Activated T-cell treated with anti-CD3 and anti-CD28 coated beads, Interleukin-2, amount 50 U/mL, for 72 hours (primary cell): ENCODE results near the gene DTNA. TPM values are rescaled to one million over a fixed set of nuclear protein-coding genes. Genes with fewer than 3 reads are reported as not detected.
"Not testable (repeated sequence)": the region's sequence is repeated elsewhere in the genome, so short reads cannot be mapped to it uniquely, and the experiment has no call there.

Experiments used
- ATAC-seq, 2 donors: fragments of 150-1000 bp; cut with Tn5 transposase; replicated peaks in 1 of 2; 2 replicates each; pipeline ENCODE4 v1.10.0; 2021; ENCODE audit warnings: moderate library complexity in 2 of 2, mild to moderate bottlenecking in 1 of 2
- DNase-seq, 2 donors: peaks; one replicate each; pipeline ENCODE4 v3.0.0; 2021 to 2022; ENCODE audit warnings: mixed read lengths in 1 of 2
- H3K27ac Mint-ChIP-seq: one replicate; pipeline ENCODE4 v1.8.0; 2022; ENCODE audit warnings: mild to moderate bottlenecking, moderate library complexity, mixed read lengths
- H3K27me3 Mint-ChIP-seq: one replicate; pipeline ENCODE4 v1.8.0; 2022; ENCODE audit warnings: low read depth, mixed read lengths
- H3K36me3 Mint-ChIP-seq, 2 donors: one replicate each; pipeline ENCODE4 v1.8.0; 2022; ENCODE audit warnings: mixed read lengths in 2 of 2, mild to moderate bottlenecking in 1 of 2; ENCODE audit not compliant: insufficient read depth in 2 of 2
- H3K4me1 Mint-ChIP-seq: one replicate; pipeline ENCODE4 v1.8.0; 2022; ENCODE audit warnings: low read depth, mixed read lengths
- H3K4me3 Mint-ChIP-seq, 2 donors: one replicate each; pipeline ENCODE4 v1.8.0; 2022; ENCODE audit warnings: mild to moderate bottlenecking in 2 of 2, mixed read lengths in 2 of 2, moderate library complexity in 2 of 2
- H3K9me3 Mint-ChIP-seq, 2 donors: one replicate each; pipeline ENCODE4 v1.8.0; 2022; ENCODE audit warnings: mixed read lengths in 2 of 2
- total RNA-seq, 2 donors: library from RNA; stranded (reverse); gene quantifications; one replicate each; pipeline ENCODE4 v1.2.3, GENCODE V29; 2022

The DTNA gene
- total RNA-seq, 2 donors from 2014 or later, result 0.56 to 0.84 TPM

GRCh38 chr18:34886177-34886576, 176.1 kb downstream of the DTNA start:
- DNase-seq (no peak), ATAC-seq (no peak)
- no peaks in the 10 kb centered on the region for H3K4me1 Mint-ChIP-seq
- peaks cover 0 to 2% of the 10 kb centered on the region in 2 donors for H3K36me3 Mint-ChIP-seq
- no peak overlapping the region for H3K27ac Mint-ChIP-seq
- no peaks in the 10 kb centered on the region for H3K9me3 Mint-ChIP-seq
- peaks cover 14% of the 10 kb centered on the region for H3K27me3 Mint-ChIP-seq
- H3K4me3 Mint-ChIP-seq, result no peak overlapping the region

- DNase-seq, result no peak
- H3K36me3 Mint-ChIP-seq, result peaks cover 0 to 2% of the 10 kb centered on the region in 2 donors
These were observed 177.9 kb downstream of the DTNA start for GRCh38 chr18:34887881-34888580.

DNA sequence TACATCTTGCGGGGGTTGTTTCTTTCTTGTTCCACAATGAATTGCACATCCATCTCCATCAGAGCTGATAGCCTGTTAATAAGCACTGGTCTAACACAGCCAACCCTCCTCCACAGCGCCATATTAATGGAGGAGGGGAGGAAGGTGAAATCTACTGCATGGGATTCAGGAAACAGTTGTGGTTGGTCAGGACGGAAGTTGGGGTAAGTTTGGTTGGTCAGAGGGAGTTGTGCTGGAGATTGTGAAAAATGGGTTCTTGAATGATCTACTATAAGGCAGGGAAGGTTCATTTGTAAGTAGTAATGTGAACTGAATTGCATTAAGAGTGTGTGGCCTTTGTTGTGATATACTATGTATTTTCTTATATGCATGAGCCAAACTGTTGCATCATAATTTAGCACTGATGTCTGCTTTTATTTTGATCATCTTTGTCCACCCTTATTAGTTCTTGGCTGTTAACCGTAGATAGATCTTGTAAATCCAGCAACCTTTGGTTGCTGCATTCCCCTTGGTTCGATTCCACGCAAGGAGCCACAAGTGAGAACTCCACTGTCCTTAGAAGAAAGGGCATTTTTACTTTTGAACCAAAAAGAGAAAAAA, 180.5 kb downstream of the DTNA start:
- peaks cover 0 to 6% of the 10 kb centered on the region in 2 donors for H3K36me3 Mint-ChIP-seq
- no peak overlapping the region for H3K4me3 Mint-ChIP-seq
- peaks cover 2 to 4% of the 10 kb centered on the region in 2 donors for H3K9me3 Mint-ChIP-seq
- H3K4me1 Mint-ChIP-seq, result no peaks in the 10 kb centered on the region
- no peak for DNase-seq
- H3K27me3 Mint-ChIP-seq, result peaks cover 45% of the 10 kb centered on the region
- H3K27ac Mint-ChIP-seq, result no peak overlapping the region
- no peak for ATAC-seq

More at GRCh38 chr18:34887881-34888580, 177.9 kb downstream of the DTNA start:
- no peaks in the 10 kb centered on the region for H3K9me3 Mint-ChIP-seq
- H3K27me3 Mint-ChIP-seq, result peaks cover 27% of the 10 kb centered on the region
- no peak for ATAC-seq
- H3K27ac Mint-ChIP-seq, result no peak overlapping the region
- H3K4me1 Mint-ChIP-seq, result no peaks in the 10 kb centered on the region
- no peak overlapping the region for H3K4me3 Mint-ChIP-seq

GRCh38 chr18:34892379-34892778, 182.3 kb downstream of the DTNA start:
- no peaks in the 10 kb centered on the region for H3K4me1 Mint-ChIP-seq
- DNase-seq (no peak), ATAC-seq (no peak)
- peaks cover 2 to 6% of the 10 kb centered on the region in 2 donors for H3K36me3 Mint-ChIP-seq
- peaks cover 45% of the 10 kb centered on the region for H3K27me3 Mint-ChIP-seq
- no peak overlapping the region for H3K4me3 Mint-ChIP-seq
- H3K27ac Mint-ChIP-seq, result no peak overlapping the region
- peaks cover 2 to 7% of the 10 kb centered on the region in 2 donors for H3K9me3 Mint-ChIP-seq

DNA sequence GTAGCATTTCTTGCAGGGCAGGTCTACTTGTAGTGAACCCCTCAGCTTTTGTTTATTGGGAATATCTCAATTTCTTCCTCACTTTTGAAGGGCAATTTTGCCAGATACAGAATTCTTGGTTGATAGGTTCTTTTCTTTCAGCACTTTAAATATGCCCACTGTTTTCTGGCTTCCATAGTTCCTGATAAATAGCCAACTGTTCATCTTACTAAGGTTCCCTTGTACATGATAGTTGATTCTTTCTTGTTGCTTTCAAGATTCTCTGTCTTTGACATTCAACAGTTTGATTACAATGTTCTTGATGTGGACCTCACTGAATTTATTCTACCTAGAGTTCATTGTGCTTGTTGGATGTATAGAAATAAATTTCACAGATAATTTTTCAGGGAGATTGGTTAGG, 183.1 kb downstream of the DTNA start:
- peaks cover 2 to 6% of the 10 kb centered on the region in 2 donors for H3K36me3 Mint-ChIP-seq
- no peaks in the 10 kb centered on the region for H3K4me1 Mint-ChIP-seq
- H3K4me3 Mint-ChIP-seq, result no peak overlapping the region
- no peak overlapping the region for H3K27ac Mint-ChIP-seq
- H3K9me3 Mint-ChIP-seq, result peaks cover 2 to 7% of the 10 kb centered on the region in 2 donors
- no peak for ATAC-seq
- peaks cover 45% of the 10 kb centered on the region for H3K27me3 Mint-ChIP-seq
- no peak for DNase-seq

DNA sequence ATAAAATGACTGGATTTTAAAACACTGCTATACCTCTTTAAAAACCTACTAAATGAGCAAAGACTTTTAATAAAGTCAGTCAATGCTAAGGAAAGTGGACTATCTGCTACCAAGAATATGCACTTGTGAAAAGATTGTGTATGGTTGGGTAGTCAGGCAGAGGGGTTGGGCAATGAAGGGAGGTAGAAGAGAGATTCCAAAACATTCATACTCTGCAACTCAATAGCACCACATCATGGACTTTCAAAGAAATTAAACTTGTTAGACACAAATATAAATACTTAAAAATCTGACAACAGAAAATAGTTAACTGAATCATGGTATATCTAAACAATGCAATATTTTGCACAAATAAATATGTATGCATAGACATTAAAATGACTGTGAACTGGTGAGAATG, 191.2 kb downstream of the DTNA start:
- no peak overlapping the region for H3K4me3 Mint-ChIP-seq
- ATAC-seq (no peak), DNase-seq (no peak)
- peaks cover 0 to 5% of the 10 kb centered on the region in 2 donors for H3K9me3 Mint-ChIP-seq
- no peaks in the 10 kb centered on the region for H3K4me1 Mint-ChIP-seq
- H3K36me3 Mint-ChIP-seq, result peaks cover 0 to 12% of the 10 kb centered on the region in 2 donors
- no peaks in the 10 kb centered on the region for H3K27me3 Mint-ChIP-seq
- no peak overlapping the region for H3K27ac Mint-ChIP-seq

GRCh38 chr18:34904994-34905393, 194.9 kb downstream of the DTNA start:
- H3K9me3 Mint-ChIP-seq, result peaks cover 7 to 15% of the 10 kb centered on the region in 2 donors
- peaks cover 6% of the 10 kb centered on the region for H3K27me3 Mint-ChIP-seq
- ATAC-seq, result no peak
- DNase-seq, result no peak
- H3K27ac Mint-ChIP-seq, result no peak overlapping the region
- peaks cover 6% of the 10 kb centered on the region for H3K4me1 Mint-ChIP-seq
- no peak overlapping the region for H3K4me3 Mint-ChIP-seq
- peaks cover 13 to 31% of the 10 kb centered on the region in 2 donors for H3K36me3 Mint-ChIP-seq

GRCh38 chr18:34906985-34907384, 196.9 kb downstream of the DTNA start:
- not testable (repeated sequence) for H3K27me3 Mint-ChIP-seq, H3K4me3 Mint-ChIP-seq, H3K27ac Mint-ChIP-seq, H3K4me1 Mint-ChIP-seq
- DNase-seq (peak in 1 of 2 donors; percentile 3), ATAC-seq (peak in 1 of 2 donors; percentile 35)
- Mint-ChIP-seq H3K9me3 (peaks cover 7 to 15% of the 10 kb centered on the region in 2 donors), H3K36me3 (peaks cover 13 to 31% of the 10 kb centered on the region in 2 donors)

DNA sequence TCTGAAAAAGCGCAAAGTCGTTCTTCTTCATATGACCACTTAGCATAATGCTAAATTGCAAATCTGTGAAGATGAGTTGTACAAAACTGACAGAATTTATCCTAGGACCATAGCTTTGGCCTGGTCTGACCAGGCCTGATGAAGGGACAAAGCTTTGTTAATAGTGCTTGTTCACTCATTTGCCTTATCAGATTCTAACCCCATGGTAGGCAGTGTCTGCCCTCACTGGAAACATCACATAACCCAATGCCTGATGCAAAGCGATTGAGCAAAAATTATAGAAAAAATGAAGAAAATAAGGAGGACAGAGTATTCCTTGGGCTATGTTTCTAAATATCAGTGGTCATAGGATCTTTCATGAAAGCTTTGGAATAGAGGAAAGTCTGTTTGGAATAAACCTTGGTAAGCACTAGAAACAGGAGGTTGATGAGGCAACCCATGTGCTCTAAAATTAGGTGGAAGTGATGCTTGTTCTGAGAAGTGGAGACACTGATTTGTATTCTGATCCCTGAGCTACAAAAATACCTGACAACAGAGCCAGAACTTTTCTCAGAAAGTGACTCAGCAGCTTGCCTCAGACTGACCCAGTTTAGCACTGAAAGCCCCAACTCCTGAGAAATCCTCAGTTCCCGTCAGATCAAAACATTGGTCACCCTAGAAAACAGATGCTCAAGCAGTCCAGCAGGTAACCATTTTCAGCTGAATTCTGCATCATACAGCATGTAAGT, 199.7 kb downstream of the DTNA start:
- Mint-ChIP-seq H3K9me3 (peaks cover 7 to 15% of the 10 kb centered on the region in 2 donors), H3K36me3 (peaks cover 13 to 25% of the 10 kb centered on the region in 2 donors), H3K27me3 (peaks cover 6% of the 10 kb centered on the region), H3K27ac (no peak overlapping the region), H3K4me3 (no peak overlapping the region), H3K4me1 (peaks cover 6% of the 10 kb centered on the region)
- ATAC-seq, result peak in 1 of 2 donors; percentile 70
- DNase-seq, result no peak

DNA sequence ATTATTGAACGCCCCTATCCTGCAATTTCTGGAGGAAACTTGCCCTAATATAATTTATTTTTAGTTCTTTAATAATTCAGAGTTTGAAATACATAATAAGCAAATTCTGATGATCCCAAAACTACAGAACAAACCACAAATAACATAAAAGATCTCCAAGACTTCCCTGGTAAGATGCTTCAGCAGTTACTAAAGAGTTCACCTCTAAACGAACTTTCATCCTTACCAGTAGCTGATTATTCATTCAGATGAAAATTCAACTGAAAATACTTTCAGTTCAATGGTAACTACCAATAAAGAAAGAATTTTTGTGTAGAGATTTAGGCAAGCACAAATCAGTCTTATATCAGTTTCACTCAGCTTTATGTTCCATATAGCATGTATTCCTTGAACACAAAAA, 201.0 kb downstream of the DTNA start:
- no peak for ATAC-seq
- Mint-ChIP-seq H3K27me3 (peaks cover 6% of the 10 kb centered on the region), H3K36me3 (peaks cover 13 to 19% of the 10 kb centered on the region in 2 donors), H3K9me3 (peaks cover 7 to 10% of the 10 kb centered on the region in 2 donors), H3K27ac (no peak overlapping the region), H3K4me3 (no peak overlapping the region), H3K4me1 (peaks cover 6% of the 10 kb centered on the region)
- DNase-seq, result no peak

- H3K4me1 Mint-ChIP-seq, result peaks cover 6% of the 10 kb centered on the region
- no peak for ATAC-seq
- no peak overlapping the region for H3K4me3 Mint-ChIP-seq
- H3K27ac Mint-ChIP-seq, result no peak overlapping the region
- H3K9me3 Mint-ChIP-seq, result peaks cover 3 to 5% of the 10 kb centered on the region in 2 donors
- H3K27me3 Mint-ChIP-seq, result peaks cover 6% of the 10 kb centered on the region
- DNase-seq, result no peak
- H3K36me3 Mint-ChIP-seq, result peaks cover 8 to 14% of the 10 kb centered on the region in 2 donors
These were observed 201.7 kb downstream of the DTNA start for GRCh38 chr18:34911661-34912384.

GRCh38 chr18:34913837-34914661, 204.0 kb downstream of the DTNA start:
- no peak overlapping the region for H3K27ac Mint-ChIP-seq
- peaks cover 6% of the 10 kb centered on the region for H3K27me3 Mint-ChIP-seq
- H3K36me3 Mint-ChIP-seq, result peaks cover 0 to 4% of the 10 kb centered on the region in 2 donors
- peaks cover 6% of the 10 kb centered on the region for H3K4me1 Mint-ChIP-seq
- no peak overlapping the region for H3K4me3 Mint-ChIP-seq
- no peak for DNase-seq
- no peak for ATAC-seq
- no peaks in the 10 kb centered on the region for H3K9me3 Mint-ChIP-seq
